Smooth muscle cell (in vitro differentiated cells): ENCODE measurements around the gene GDF11. TPM values are rescaled to one million over a fixed set of nuclear protein-coding genes. Genes with fewer than 3 reads are reported as not detected.

Experiments used
- DNase-seq: peaks from one replicate; lab custom pipeline; 2025; ENCODE audit not compliant: unreplicated experiment; lab: John Stamatoyannopoulos, UW
- H2AFZ ChIP-seq: fragments of 200-600 bp; sonication (generic); 2 replicates; pipeline ENCODE4 v1.6.0; 2016; ENCODE audit warnings: antibody characterized with exemption, low read depth, mild to moderate bottlenecking
- H3F3A ChIP-seq: fragments of 200-600 bp; sonication (generic); 2 replicates; pipeline ENCODE4 v1.6.0; 2017; ENCODE audit warnings: antibody characterized with exemption, low read depth
- H3K27ac ChIP-seq: fragments of 200-600 bp; sonication (generic); 2 replicates; pipeline ENCODE4 v1.5.1; 2016; ENCODE audit warnings: low read depth, mild to moderate bottlenecking
- H3K27me3 ChIP-seq: fragments of 200-600 bp; sonication (generic); 2 replicates; pipeline ENCODE4 v1.6.1; 2016; ENCODE audit warnings: low read depth, mild to moderate bottlenecking
- H3K36me3 ChIP-seq: fragments of 200-600 bp; sonication (generic); 2 replicates; pipeline ENCODE4 v1.5.1; 2016; ENCODE audit warnings: low read depth
- H3K4me1 ChIP-seq: fragments of 200-600 bp; sonication (generic); 2 replicates; pipeline ENCODE4 v1.5.1; 2016; ENCODE audit warnings: low read depth
- H3K4me2 ChIP-seq: fragments of 200-600 bp; sonication (generic); 2 replicates; pipeline ENCODE4 v1.6.0; 2016; ENCODE audit warnings: mild to moderate bottlenecking
- H3K4me3 ChIP-seq: fragments of 200-600 bp; sonication (generic); 2 replicates; pipeline ENCODE4 v1.5.1; 2016; ENCODE audit warnings: mild to moderate bottlenecking
- H3K79me2 ChIP-seq: fragments of 200-600 bp; sonication (generic); 2 replicates; pipeline ENCODE4 v1.6.0; 2016; ENCODE audit warnings: low read depth, mild to moderate bottlenecking
- H3K9ac ChIP-seq: fragments of 200-600 bp; sonication (generic); 2 replicates; pipeline ENCODE4 v1.6.0; 2016; ENCODE audit warnings: low read depth
- H3K9me3 ChIP-seq: fragments of 200-600 bp; sonication (generic); replicated peaks from 2 replicates; pipeline ENCODE4 v1.5.1; 2016; ENCODE audit warnings: low read depth
- H4K20me1 ChIP-seq: fragments of 200-600 bp; sonication (generic); 2 replicates; pipeline ENCODE4 v1.6.0; 2016; ENCODE audit warnings: low read depth
- WGBS: methylation state at CpG from one replicate; pipeline ENCODE4 v1.1.7; 2016; ENCODE audit warnings: low lambda C conversion rate; 5-methylcytosine and 5-hydroxymethylcytosine counted together
- polyA plus RNA-seq: library from polyadenylated mRNA; unstranded; fragments of >200 nt; fragmentation: Nextera tagmentation; extraction: Ambion mirVana; gene quantifications from 2 replicates; pipeline ENCODE4 v1.2.1, GENCODE V29; 2016
- total RNA-seq: library from RNA; depleted of rRNA; stranded (reverse); fragments of >200 nt; gene quantifications from 2 replicates; pipeline ENCODE4 v1.2.3, GENCODE V29; 2014
- TF ChIP-seq, protein P1 (sequence below): fragments of 200-600 bp; sonication (generic); IDR thresholded peaks from 2 replicates; pipeline ENCODE4 v1.5.1; 2017; ENCODE audit warnings: borderline replicate concordance, mild to moderate bottlenecking, antibody characterized with exemption; ENCODE audit not compliant: insufficient read depth, poor library complexity, severe bottlenecking

GDF11 gene
- total and polyA plus RNA-seq, 2 experiments from 2014 or later = 2.6 to 3.5 TPM

DNA sequence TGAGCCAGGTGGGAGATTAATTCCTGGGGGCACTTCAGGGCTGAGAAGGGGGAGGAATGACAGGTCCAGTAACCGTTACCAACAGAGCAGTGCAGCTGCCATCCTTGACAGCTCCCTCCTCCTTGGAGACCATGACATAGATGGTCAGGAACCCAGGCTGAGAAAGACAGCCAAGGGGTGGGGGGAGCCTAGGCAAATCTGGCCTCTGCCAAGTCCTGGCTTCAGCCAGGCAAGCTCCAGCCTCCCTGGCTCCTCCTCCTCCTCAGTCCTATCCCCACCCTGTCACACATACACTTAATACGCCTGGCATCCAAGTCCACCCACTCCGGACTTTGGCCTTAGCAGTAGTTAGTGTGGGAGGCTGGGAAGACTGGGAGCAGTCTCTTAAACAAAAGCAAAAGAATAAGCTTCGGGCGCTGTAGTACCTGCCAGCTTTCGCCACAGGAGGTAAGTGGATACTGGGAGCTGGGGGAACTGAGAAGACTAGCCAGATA lies 22.8 kb upstream of the GDF11 start, which contains the start of gene RDH5:
RDH5 (plus strand) TSS at position 323 of the 494 bp plus-strand sequence. CDS start 792 bp downstream, outside the sequence.
- Histone ChIP-seq H3K27me3 (no peaks in the 10 kb centered on the region), H3K27ac (peak within 1 kb of the TSS; percentile 78), H3K36me3 (no peaks in the 10 kb centered on the region), H3K4me2 (peak within 1 kb of the TSS; percentile 57), H3K4me3 (peak within 1 kb of the TSS; percentile 33), H2AFZ (no peak within 1 kb of the TSS), H3F3A (peaks cover 30% of the 10 kb centered on the region), H3K9ac (peak within 1 kb of the TSS; percentile 14), H4K20me1 (peaks cover 29% of the 10 kb centered on the region), H3K4me1 (peaks cover 28% of the 10 kb centered on the region), H3K9me3 (no peaks in the 10 kb centered on the region), H3K79me2 (no peaks in the 10 kb centered on the region)
- DNase-seq = no peak
- 57% methylated on average over 6 of the region's 6 CpGs for WGBS
- TF ChIP-seq, protein P1, sequence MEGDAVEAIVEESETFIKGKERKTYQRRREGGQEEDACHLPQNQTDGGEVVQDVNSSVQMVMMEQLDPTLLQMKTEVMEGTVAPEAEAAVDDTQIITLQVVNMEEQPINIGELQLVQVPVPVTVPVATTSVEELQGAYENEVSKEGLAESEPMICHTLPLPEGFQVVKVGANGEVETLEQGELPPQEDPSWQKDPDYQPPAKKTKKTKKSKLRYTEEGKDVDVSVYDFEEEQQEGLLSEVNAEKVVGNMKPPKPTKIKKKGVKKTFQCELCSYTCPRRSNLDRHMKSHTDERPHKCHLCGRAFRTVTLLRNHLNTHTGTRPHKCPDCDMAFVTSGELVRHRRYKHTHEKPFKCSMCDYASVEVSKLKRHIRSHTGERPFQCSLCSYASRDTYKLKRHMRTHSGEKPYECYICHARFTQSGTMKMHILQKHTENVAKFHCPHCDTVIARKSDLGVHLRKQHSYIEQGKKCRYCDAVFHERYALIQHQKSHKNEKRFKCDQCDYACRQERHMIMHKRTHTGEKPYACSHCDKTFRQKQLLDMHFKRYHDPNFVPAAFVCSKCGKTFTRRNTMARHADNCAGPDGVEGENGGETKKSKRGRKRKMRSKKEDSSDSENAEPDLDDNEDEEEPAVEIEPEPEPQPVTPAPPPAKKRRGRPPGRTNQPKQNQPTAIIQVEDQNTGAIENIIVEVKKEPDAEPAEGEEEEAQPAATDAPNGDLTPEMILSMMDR = no peak

DNA sequence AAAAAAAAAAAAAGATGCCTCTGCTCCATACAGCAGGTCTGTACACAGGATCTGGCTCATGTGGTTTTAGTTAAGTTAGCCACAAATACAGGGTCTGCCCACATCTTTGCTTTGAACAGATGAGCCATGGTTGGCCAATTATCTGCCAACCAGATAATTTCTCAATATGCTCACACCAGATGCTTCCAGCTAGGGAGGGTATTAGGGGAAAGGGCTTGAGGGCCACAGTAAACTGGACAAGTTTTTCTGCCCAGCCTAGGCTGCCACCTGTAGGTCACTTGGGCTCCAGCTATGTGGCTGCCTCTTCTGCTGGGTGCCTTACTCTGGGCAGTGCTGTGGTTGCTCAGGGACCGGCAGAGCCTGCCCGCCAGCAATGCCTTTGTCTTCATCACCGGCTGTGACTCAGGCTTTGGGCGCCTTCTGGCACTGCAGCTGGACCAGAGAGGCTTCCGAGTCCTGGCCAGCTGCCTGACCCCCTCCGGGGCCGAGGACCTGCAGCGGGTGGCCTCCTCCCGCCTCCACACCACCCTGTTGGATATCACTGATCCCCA lies 22.0 kb upstream of the GDF11 start:
- peak overlapping the region; percentile 78 for H3K27ac ChIP-seq

DNA sequence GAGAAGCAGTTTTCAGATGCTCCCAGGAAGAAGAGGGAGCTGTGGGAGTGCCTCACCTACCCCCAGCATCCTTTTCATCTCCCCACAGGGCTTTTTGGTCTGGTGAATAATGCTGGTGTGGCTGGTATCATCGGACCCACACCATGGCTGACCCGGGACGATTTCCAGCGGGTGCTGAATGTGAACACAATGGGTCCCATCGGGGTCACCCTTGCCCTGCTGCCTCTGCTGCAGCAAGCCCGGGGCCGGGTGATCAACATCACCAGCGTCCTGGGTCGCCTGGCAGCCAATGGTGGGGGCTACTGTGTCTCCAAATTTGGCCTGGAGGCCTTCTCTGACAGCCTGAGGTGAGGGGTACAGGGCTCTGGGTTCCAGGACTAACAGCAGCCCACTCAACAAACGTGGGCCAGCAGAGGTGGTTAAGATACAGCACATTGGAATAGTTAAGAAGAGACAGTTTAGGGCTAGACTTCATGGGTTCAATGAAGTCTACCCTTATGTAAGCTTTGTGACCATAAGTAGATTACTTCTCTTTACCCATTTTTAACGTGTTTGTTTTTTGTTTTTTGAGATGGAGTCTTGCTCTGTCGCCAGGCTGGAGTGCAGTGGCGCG lies 21.2 kb upstream of the GDF11 start:
- Histone ChIP-seq H3K9ac (no peak overlapping the region), H3K27me3 (no peaks in the 10 kb centered on the region), H3K9me3 (no peaks in the 10 kb centered on the region), H3K4me3 (no peak overlapping the region), H3F3A (peaks cover 42% of the 10 kb centered on the region), H3K4me2 (peak overlapping the region; percentile 18), H3K27ac (peak overlapping the region; percentile 78), H2AFZ (no peak overlapping the region), H3K4me1 (peaks cover 21% of the 10 kb centered on the region), H3K36me3 (peaks cover 3% of the 10 kb centered on the region), H4K20me1 (peaks cover 45% of the 10 kb centered on the region), H3K79me2 (peaks cover 11% of the 10 kb centered on the region)
- TF ChIP-seq, protein P1 = no peak
- no peak for DNase-seq
- 89% methylated on average over 14 of the region's 14 CpGs for WGBS

More for the DNA sequence above, 22.0 kb upstream of the GDF11 start:
- 31% methylated on average over 9 of the region's 9 CpGs for WGBS
- Histone ChIP-seq H4K20me1 (peaks cover 37% of the 10 kb centered on the region), H3K9me3 (no peaks in the 10 kb centered on the region), H3F3A (peaks cover 37% of the 10 kb centered on the region), H3K79me2 (peaks cover 4% of the 10 kb centered on the region), H3K4me1 (peaks cover 24% of the 10 kb centered on the region), H3K4me3 (peak overlapping the region; percentile 33), H3K4me2 (peak overlapping the region; percentile 57), H2AFZ (no peak overlapping the region), H3K27me3 (no peaks in the 10 kb centered on the region), H3K36me3 (peaks cover 3% of the 10 kb centered on the region), H3K9ac (no peak overlapping the region)
- TF ChIP-seq, protein P1 = peak; percentile 38
- DNase-seq = no peak
